Retinal pigment epithelial cell (primary cell): ENCODE measurements around the gene CDCP2.

Experiments used
- DNase-seq: peaks from one replicate; pipeline ENCODE4 v3.0.0-alpha.2; 2010; ENCODE audit warnings: low read depth
- H3K4me3 ChIP-seq: 2 replicates; pipeline ENCODE4 v1.5.1; 2011; ENCODE audit warnings: mild to moderate bottlenecking, low read length, control low read depth, moderate library complexity
- CTCF ChIP-seq: conservative IDR thresholded peaks from 2 replicates; pipeline ENCODE4 v1.5.1; 2011; ENCODE audit warnings: low read depth, low read length, control low read depth, inconsistent platforms

CDCP2 gene

GRCh38 chr1:54161495-54162168 lies 8.8 kb upstream of the CDCP2 start:
- no peak for TF ChIP-seq CTCF
- DNase-seq = no peak
- H3K4me3 ChIP-seq = no peak overlapping the region

GRCh38 chr1:54160351-54160750 lies 7.6 kb upstream of the CDCP2 start:
- H3K4me3 ChIP-seq = no peak overlapping the region
- TF ChIP-seq CTCF = no peak
- DNase-seq = no peak

- no peak for TF ChIP-seq CTCF
- no peak overlapping the region for H3K4me3 ChIP-seq
- no peak for DNase-seq
Observed at GRCh38 chr1:54159733-54160316, 7.0 kb upstream of the CDCP2 start.

- H3K4me3 ChIP-seq = no peak overlapping the region
- no peak for TF ChIP-seq CTCF
- DNase-seq = no peak
Observed at GRCh38 chr1:54158071-54158470, 5.3 kb upstream of the CDCP2 start.

GRCh38 chr1:54157401-54157800 lies 4.6 kb upstream of the CDCP2 start:
- no peak for DNase-seq
- no peak overlapping the region for H3K4me3 ChIP-seq
- no peak for TF ChIP-seq CTCF

- DNase-seq = no peak
- no peak overlapping the region for H3K4me3 ChIP-seq
- no peak for TF ChIP-seq CTCF
Observed at GRCh38 chr1:54156986-54157385, 4.2 kb upstream of the CDCP2 start.

- DNase-seq = no peak
- H3K4me3 ChIP-seq = no peak overlapping the region
- no peak for TF ChIP-seq CTCF
Observed at GRCh38 chr1:54156201-54156600, 3.4 kb upstream of the CDCP2 start.
